Astrocyte (in vitro differentiated cells and primary cell): ENCODE results near the gene DUS1L. TPM values are rescaled to one million over a fixed set of nuclear protein-coding genes. Genes with fewer than 3 reads are reported as not detected.

Experiments used
- DNase-seq: peaks from one replicate; pipeline ENCODE4 v3.0.0-alpha.2; 2010; ENCODE audit warnings: low read depth
- FAIRE-seq: peaks from 2 replicates; lab custom pipeline; 2011; peaks lifted over from hg19 to GRCh38; lab: Jason Lieb, UNC
- H2AFZ ChIP-seq: 2 replicates; pipeline ENCODE4 v1.6.0; 2012; ENCODE audit warnings: low read depth, low read length, inconsistent platforms
- H3K27ac ChIP-seq: 2 replicates; pipeline ENCODE4 v1.5.1; 2011; ENCODE audit warnings: low read depth, low read length, inconsistent platforms
- H3K27me3 ChIP-seq: 2 replicates; pipeline ENCODE4 v1.6.0; 2011; ENCODE audit warnings: low read length, inconsistent platforms; ENCODE audit not compliant: insufficient read depth
- H3K36me3 ChIP-seq: 2 replicates; pipeline ENCODE4 v1.5.1; 2011; ENCODE audit warnings: low read length, inconsistent platforms; ENCODE audit not compliant: insufficient read depth
- H3K4me1 ChIP-seq: 2 replicates; pipeline ENCODE4 v1.5.1; 2011; ENCODE audit warnings: low read length, inconsistent platforms; ENCODE audit not compliant: insufficient read depth
- H3K4me2 ChIP-seq: 2 replicates; pipeline ENCODE4 v1.6.0; 2012; ENCODE audit warnings: low read length, inconsistent platforms
- H3K4me3 ChIP-seq: 2 replicates; pipeline ENCODE4 v1.5.1; 2011; ENCODE audit warnings: low read depth, mild to moderate bottlenecking, low read length, inconsistent platforms; ENCODE audit not compliant: insufficient read depth
- H3K79me2 ChIP-seq: 2 replicates; pipeline ENCODE4 v1.6.0; 2012; ENCODE audit warnings: mild to moderate bottlenecking, low read length, inconsistent platforms; ENCODE audit not compliant: insufficient read depth
- H3K9ac ChIP-seq: 2 replicates; pipeline ENCODE4 v1.6.0; 2012; ENCODE audit warnings: mild to moderate bottlenecking, low read length, inconsistent platforms
- H3K9me3 ChIP-seq: 2 replicates; pipeline ENCODE4 v1.5.1; 2012; ENCODE audit warnings: low read depth, mild to moderate bottlenecking, low read length, inconsistent platforms; ENCODE audit not compliant: insufficient read depth
- H4K20me1 ChIP-seq: 2 replicates; pipeline ENCODE4 v1.6.0; 2012; ENCODE audit warnings: low read length, inconsistent platforms; ENCODE audit not compliant: insufficient read depth
- H3K27ac Mint-ChIP-seq: one replicate; pipeline ENCODE4 v1.8.0; 2021; ENCODE audit warnings: mild to moderate bottlenecking, mixed read lengths; ENCODE audit not compliant: unreplicated experiment
- H3K27me3 Mint-ChIP-seq: one replicate; pipeline ENCODE4 v1.8.0; 2021; ENCODE audit warnings: low read depth, mixed read lengths; ENCODE audit not compliant: unreplicated experiment
- H3K36me3 Mint-ChIP-seq: one replicate; pipeline ENCODE4 v1.8.0; 2021; ENCODE audit warnings: low read depth, mixed read lengths; ENCODE audit not compliant: unreplicated experiment
- H3K4me1 Mint-ChIP-seq: one replicate; pipeline ENCODE4 v1.8.0; 2021; ENCODE audit warnings: low read depth, mixed read lengths; ENCODE audit not compliant: unreplicated experiment
- H3K4me3 Mint-ChIP-seq: one replicate; pipeline ENCODE4 v1.8.0; 2021; ENCODE audit warnings: mild to moderate bottlenecking, moderate library complexity, mixed read lengths; ENCODE audit not compliant: unreplicated experiment
- H3K9me3 Mint-ChIP-seq: one replicate; pipeline ENCODE4 v1.8.0; 2021; ENCODE audit warnings: mild to moderate bottlenecking, mixed read lengths; ENCODE audit not compliant: unreplicated experiment
- EZH2 ChIP-seq: IDR thresholded peaks from 2 replicates; pipeline ENCODE4 v1.6.1; 2012; ENCODE audit warnings: mild to moderate bottlenecking, low read length, inconsistent platforms; ENCODE audit not compliant: insufficient read depth
- total RNA-seq: library from RNA; stranded (reverse); gene quantifications from 2 replicates; pipeline ENCODE4 v1.2.1, GENCODE V29; 2021
- TF ChIP-seq, protein P1 (sequence below): IDR thresholded peaks from 2 replicates; pipeline ENCODE4 v1.5.1; 2011; ENCODE audit warnings: low read depth, mild to moderate bottlenecking, inconsistent platforms, low read length, moderate library complexity; ENCODE audit not compliant: insufficient read depth

The DUS1L gene
- total RNA-seq, 1 donor from 2014 or later = 55.1 TPM

DNA sequence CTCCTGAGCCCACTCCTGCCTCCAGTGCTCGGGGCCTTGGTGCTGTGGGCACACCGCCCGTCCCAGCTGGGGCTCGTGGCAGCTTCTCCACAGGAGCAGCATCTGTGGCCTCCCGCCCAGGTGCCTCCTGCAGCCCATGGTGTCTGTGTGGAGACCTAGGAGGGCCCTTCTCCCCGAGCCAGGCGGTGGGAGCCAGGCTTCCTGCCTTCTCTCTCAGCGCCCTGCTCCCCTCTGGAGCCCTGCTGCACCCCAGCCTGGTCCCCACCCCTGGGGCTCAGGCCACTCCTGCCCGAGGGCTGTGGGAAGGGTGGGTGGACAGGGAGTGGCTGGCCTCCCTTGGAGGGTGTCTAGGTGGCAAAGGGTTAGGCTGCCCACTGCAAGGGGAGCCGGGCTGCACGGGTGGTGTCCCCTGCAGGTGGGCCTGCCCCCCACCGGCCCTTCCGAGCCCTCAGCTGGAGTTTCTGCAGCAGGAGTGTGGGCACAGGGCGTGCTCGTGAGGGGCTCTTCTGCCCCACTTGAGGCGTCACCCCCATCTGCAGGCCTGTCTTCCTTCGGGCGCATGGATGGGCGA, 53.9 kb downstream of the DUS1L start:
- no peak for TF ChIP-seq EZH2
- TF ChIP-seq, protein P1, sequence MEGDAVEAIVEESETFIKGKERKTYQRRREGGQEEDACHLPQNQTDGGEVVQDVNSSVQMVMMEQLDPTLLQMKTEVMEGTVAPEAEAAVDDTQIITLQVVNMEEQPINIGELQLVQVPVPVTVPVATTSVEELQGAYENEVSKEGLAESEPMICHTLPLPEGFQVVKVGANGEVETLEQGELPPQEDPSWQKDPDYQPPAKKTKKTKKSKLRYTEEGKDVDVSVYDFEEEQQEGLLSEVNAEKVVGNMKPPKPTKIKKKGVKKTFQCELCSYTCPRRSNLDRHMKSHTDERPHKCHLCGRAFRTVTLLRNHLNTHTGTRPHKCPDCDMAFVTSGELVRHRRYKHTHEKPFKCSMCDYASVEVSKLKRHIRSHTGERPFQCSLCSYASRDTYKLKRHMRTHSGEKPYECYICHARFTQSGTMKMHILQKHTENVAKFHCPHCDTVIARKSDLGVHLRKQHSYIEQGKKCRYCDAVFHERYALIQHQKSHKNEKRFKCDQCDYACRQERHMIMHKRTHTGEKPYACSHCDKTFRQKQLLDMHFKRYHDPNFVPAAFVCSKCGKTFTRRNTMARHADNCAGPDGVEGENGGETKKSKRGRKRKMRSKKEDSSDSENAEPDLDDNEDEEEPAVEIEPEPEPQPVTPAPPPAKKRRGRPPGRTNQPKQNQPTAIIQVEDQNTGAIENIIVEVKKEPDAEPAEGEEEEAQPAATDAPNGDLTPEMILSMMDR = no peak
- Histone ChIP-seq H2AFZ (no peak overlapping the region), H3K27ac (no peak overlapping the region), H3K4me2 (no peak overlapping the region), H3K4me1 (peaks cover 12% of the 10 kb centered on the region), H3K9me3 (no peaks in the 10 kb centered on the region), H4K20me1 (no peaks in the 10 kb centered on the region), H3K4me3 (no peak overlapping the region), H3K9ac (no peak overlapping the region), H3K27me3 (no peaks in the 10 kb centered on the region), H3K79me2 (no peaks in the 10 kb centered on the region), H3K36me3 (no peaks in the 10 kb centered on the region)
- Mint-ChIP-seq H3K9me3 (no peaks in the 10 kb centered on the region), H3K27ac (no peak overlapping the region), H3K27me3 (no peaks in the 10 kb centered on the region), H3K36me3 (no peaks in the 10 kb centered on the region), H3K4me3 (no peak overlapping the region), H3K4me1 (no peaks in the 10 kb centered on the region)
- no peak for DNase-seq
- no peak for FAIRE-seq

- Mint-ChIP-seq H3K36me3 (no peaks in the 10 kb centered on the region), H3K27me3 (no peaks in the 10 kb centered on the region), H3K27ac (no peak overlapping the region), H3K4me3 (no peak overlapping the region), H3K4me1 (peaks cover 5% of the 10 kb centered on the region), H3K9me3 (no peaks in the 10 kb centered on the region)
- peaks cover 21% of the 10 kb centered on the region for H3K4me1 ChIP-seq
- H3K27me3 ChIP-seq = no peaks in the 10 kb centered on the region
- no peaks in the 10 kb centered on the region for H3K36me3 ChIP-seq
- peaks cover 5% of the 10 kb centered on the region for H4K20me1 ChIP-seq
- H3K4me2 ChIP-seq = no peak overlapping the region
- H3K79me2 ChIP-seq = no peaks in the 10 kb centered on the region
- no peak for FAIRE-seq
- H3K27ac ChIP-seq = no peak overlapping the region
- no peak for DNase-seq
- TF ChIP-seq EZH2 = no peak
- TF ChIP-seq, protein P1 = no peak
- H3K9ac ChIP-seq = no peak overlapping the region
- no peak overlapping the region for H3K4me3 ChIP-seq
- H3K9me3 ChIP-seq = no peaks in the 10 kb centered on the region
- no peak overlapping the region for H2AFZ ChIP-seq
Observed at GRCh38 chr17:82010575-82011525, 54.8 kb downstream of the DUS1L start.

GRCh38 chr17:82009413-82009812, 56.2 kb downstream of the DUS1L start:
- DNase-seq = no peak

More at GRCh38 chr17:82009413-82009812, 56.2 kb downstream of the DUS1L start:
- no peak overlapping the region for H3K27ac ChIP-seq
- H3K4me2 ChIP-seq = no peak overlapping the region
- Mint-ChIP-seq H3K9me3 (no peaks in the 10 kb centered on the region), H3K27me3 (no peaks in the 10 kb centered on the region), H3K36me3 (no peaks in the 10 kb centered on the region), H3K4me3 (no peak overlapping the region), H3K27ac (no peak overlapping the region), H3K4me1 (peaks cover 6% of the 10 kb centered on the region)
- H3K36me3 ChIP-seq = no peaks in the 10 kb centered on the region
- H3K27me3 ChIP-seq = no peaks in the 10 kb centered on the region
- H3K9me3 ChIP-seq = no peaks in the 10 kb centered on the region
- no peak for TF ChIP-seq EZH2
- TF ChIP-seq, protein P1 = no peak
- H3K79me2 ChIP-seq = no peaks in the 10 kb centered on the region
- H3K4me1 ChIP-seq = peaks cover 25% of the 10 kb centered on the region
- H2AFZ ChIP-seq = no peak overlapping the region
- peaks cover 6% of the 10 kb centered on the region for H4K20me1 ChIP-seq
- no peak for FAIRE-seq
- no peak overlapping the region for H3K9ac ChIP-seq
- no peak overlapping the region for H3K4me3 ChIP-seq
